GM19324 (cell line): ENCODE measurements around the gene SGSM2.

Experiments
- ATAC-seq: cut with Tn5 transposase; IDR thresholded peaks from one replicate; pipeline ENCODE4 v1.9.1; 2021; ENCODE audit warnings: mild to moderate bottlenecking, moderate library complexity; ENCODE audit not compliant: unreplicated experiment, low FRiP score

Gene SGSM2

DNA sequence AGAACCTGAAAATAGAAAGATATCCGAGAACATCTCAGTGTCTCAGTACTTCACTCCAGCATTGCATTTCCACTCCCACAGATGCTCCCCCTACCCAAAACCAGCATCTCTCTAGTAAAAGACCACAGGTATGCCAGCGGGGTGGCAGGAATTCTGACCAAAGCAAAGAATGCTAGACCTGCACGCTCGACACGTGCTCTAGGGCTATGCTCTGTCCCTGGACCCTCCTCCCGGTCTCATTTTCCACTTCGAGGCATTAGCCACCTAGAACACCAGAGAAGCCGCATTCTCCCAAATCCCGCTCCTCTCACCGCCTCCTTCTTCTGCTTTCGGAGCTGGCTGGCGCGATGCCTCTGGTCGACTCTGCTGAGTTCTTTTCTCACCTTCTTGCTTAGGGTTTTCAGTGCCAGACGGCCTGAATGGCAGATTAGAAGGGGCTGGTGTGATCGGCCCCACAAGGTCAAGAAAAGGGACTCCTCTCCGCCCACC, 1.5 kb upstream of the SGSM2 start:
- ATAC-seq = no peak

DNA sequence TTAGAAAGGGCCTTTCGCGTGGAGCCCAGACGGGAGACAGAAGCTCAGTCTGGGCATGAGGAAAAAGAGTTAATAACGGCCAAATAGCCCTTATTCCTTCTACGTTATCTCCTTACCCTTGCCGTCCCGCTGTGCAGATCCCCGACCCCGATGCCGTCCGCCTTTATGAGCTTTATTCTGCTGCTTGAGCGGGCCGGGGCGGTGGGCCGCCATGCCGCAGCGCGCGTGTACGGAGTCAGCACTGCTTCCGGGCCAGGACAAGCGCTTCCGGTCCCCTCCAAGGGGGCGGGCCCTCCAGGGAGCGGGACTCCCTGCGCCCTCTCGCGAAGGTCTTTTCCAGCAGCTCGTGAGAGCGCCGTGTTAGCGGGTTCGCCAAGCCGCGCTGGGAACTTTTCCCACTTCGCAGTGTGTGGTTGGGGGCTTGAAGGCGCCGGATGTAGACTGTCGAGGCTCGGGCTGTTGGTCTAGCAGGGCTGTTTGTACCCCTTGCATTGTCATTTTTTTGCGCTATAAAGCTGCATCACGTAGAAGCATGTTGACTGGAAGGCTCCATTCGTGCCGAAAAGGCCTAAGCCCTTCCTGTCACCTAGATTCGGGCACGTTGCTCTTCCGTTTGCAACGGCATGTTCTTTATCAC, 968 bp upstream of the SGSM2 start, which contains the start of gene TSR1:
Gene TSR1, minus strand, starts transcription at position 243 of the 637 bp plus-strand sequence. Its CDS starts 30 bp downstream, at position 213.
- ATAC-seq = peak; percentile 79

DNA sequence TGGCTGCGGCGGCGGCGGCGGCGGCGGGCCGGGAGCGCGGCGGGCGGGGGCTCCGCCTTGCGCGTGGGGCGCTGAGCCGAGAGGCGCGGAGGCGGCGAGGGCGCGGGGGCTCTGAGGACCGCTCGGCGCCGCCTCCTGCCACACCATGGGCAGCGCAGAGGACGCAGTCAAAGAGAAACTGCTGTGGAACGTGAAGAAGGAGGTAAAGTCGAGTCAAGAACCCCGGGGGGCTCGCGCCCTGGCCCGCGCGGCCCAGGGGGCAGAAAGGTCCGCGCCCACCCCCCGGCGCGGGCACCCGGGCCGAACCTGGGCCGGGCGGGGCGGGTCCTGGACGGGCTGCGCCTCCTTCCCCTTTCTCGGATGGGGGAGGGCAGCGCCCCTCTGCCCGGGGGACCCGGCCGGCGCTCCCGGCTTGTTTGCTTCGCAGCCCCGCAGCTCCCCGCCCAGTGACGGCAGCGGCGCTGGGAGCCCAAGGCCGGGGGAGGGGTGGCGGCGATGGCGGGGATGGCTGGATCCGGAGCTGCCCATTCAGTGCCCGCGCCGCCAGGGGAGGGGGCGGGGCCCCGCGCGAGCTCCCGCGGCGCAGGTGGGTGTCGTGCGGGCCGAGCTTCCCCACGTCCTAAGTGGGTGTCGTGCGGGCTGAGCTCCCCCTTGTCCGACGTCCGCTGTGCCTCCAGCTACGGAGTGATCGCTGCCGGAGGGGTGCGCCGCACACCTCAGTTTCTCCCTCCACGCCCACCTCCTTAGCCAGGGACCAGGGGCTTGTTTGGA, 428 bp downstream of the SGSM2 start:
- ATAC-seq = no peak

DNA sequence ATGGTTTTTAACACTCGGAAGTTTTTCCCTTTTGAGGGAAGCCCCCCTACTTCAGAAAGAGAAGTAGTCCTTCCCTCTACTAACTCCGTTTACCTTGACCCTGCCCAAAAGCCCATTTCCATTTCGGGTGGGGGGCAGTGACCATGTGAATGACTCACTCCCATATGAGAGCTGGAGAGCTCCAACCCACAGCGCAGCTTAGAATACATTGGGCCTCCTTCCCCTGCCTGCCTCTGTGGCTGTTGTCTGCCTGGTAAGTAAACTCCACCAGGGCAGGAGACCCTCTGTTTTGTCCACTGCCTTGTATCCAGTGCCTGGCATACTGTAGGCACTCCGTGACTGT, 985 bp downstream of the SGSM2 start:
- no peak for ATAC-seq

DNA sequence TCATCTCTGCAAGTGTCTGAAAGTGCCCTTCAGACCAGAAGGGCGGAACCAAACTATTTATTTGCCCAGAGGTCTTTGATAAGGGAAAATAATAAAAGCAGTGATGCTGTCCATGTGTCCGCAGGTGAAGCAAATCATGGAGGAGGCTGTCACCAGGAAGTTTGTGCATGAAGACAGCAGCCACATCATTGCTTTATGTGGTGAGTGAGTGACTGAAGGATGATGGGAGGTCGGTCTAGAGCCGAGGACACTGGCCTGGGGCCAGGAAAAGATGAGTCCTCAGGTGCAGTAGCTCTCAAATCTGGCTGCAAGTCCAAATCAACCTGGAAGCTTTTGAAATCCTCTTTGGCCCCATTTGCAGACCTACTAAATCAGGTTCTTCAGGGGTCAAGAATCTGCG, 6.1 kb downstream of the SGSM2 start:
- no peak for ATAC-seq

DNA sequence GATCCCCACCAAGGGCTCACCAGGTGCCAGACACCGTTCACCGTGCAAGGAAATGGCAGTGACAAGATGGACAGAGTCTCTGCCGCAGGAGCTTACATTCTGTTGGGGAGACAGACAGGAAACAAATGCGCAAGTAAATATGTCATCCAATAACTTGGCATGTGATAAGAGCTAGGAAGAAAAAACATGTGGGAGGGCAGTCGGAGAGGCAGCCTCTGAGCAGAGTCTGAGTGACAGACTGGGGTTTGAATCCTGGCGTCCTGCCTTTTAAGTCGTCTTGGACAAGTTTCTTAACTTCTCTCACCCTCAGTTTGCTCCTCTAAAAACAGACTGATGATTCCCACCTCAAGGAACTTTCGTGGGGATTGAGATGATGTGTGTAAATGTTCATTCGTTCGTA, 7.2 kb downstream of the SGSM2 start:
- ATAC-seq = no peak

DNA sequence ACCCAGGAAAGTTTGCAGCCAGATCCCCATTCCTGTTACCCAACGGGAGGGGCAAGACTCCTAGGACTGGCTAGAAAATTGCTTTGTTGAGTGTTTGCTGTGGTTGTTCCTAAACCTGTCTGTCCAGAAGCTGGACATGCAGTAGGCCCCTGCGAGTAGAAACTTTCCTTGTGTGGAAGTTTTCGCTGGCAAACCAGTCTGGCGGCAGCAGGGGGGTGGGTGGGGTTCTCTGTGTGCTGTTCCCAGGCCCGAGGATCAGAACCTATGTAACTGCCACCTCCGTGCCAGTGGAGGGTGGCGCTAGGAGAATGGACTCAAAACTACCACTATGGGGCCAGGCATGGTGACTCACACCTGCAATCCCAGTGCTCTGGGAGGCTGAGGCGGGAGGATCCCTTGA, 9.2 kb downstream of the SGSM2 start:
- no peak for ATAC-seq

DNA sequence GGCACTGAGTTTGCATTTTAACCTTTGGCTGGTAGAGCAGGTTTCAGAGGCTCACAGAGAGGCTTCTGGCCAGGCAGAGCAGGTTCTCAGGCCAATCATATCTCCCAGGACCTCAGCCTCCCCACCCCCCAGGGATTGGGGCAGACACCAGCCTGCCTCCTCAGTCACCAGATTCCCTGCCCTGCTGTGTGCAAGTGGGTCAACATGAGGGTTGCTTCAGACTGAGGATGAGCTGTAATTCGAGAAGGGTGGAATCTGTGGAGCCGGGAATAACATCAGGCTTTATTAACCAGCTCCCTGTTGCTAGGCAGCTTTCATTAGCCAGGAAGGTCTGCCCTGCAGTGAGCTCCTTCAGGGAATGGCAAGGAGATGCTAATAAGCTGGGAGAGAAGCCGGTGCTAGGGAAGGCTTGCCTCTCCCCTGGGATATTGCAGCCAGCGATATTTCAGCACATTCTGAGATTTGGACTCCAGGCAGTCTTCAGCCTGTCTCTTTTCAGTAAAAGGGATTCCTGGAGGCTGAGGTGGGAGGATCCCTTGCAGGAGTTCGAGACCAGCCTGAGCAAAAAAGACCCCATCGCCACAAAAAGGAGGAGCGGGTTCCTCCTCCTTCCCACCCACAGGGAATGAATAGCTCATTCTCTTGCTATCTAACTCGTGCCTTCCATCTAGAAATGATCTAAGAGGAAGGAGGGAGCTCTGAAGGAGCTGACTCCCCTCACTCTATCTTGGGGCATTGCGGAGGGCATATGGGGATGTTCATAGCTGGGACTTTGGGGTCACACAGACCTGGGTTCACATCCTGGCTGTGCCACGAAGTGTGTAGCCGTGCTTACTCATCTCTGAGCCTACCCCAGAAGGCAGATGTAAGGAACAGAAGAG, 10.7 kb downstream of the SGSM2 start:
- ATAC-seq = no peak

DNA sequence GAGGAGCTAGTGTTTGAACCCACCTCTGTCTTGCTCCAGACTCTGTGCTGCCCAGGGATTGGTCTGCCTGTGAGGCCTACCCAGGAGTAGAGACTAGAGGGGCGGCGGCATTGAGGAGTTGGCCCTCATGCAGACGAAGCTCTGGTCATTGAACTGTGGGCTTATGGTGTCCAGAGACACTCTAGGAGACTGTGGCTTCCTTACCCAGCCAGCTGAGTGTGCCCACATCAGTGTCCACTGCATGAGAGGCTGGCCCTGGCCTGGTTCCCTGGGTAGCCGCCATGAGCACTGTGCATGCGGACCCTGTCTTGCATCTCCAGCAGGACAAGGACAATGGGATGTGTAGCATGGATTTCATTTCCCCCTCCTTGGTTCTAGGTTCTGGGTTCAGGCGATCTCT, 14.0 kb downstream of the SGSM2 start:
- ATAC-seq = no peak

DNA sequence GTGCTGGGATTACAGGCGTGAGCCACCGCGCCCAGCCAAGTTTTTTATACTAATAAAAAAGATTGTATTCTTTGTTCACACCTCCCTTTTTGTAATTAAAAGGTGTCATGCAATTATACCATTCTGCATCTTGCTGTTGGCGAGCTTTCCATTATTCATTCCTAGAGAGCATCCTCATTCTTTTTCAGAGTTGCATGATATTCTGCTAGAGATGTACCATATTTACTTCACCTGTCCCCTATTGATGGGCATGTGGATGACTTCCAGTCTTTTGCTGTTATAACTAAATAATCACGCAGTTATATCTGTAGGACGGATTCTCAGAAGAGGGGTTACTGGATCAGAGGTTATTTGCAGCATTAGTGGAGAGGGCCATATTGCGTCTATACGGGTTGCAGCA, 17.0 kb downstream of the SGSM2 start:
- ATAC-seq = no peak

DNA sequence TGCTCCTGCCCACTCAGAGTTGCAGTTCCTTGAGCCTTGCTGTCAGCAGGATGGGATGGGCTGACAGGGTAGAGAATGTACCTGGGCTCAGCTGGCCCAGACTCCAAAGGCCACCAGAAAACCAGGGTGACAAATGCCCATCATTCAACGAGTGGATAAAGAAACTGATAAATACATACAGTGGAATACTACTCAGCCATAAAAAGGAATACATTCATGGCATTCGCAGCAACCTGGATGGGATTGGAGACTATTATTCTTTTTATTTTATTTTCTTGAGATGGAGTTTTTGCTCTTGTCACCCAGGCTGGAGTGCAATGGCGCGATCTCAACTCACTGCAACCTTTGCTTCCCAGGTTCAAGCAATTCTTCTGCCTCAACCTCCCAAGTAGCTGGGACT, 19.9 kb downstream of the SGSM2 start:
- no peak for ATAC-seq

DNA sequence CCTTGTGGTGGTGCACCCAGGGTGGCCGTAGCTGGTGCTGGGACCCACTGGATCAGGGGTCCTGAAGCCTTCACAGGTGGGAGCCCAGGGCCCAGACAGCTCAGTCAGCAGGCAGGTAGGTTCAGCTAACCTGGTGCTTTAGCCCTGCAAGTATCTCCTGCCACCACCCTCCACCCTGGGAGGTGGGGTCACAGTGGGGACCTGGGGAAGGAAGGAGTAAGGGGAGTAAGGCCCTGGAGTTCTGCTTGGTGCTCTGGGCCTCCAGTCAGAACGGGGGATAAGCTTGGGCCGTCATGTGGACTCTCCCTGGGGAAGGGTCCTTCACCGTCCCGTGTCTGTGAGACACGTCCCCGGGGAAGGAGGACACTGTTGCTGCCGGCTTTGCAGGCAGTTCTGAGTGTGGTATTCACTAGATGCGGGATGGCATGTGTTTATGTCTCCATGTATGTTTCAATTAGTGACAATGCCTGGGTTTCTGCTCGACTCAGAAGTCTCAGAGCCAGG, 20.7 kb downstream of the SGSM2 start:
- no peak for ATAC-seq

DNA sequence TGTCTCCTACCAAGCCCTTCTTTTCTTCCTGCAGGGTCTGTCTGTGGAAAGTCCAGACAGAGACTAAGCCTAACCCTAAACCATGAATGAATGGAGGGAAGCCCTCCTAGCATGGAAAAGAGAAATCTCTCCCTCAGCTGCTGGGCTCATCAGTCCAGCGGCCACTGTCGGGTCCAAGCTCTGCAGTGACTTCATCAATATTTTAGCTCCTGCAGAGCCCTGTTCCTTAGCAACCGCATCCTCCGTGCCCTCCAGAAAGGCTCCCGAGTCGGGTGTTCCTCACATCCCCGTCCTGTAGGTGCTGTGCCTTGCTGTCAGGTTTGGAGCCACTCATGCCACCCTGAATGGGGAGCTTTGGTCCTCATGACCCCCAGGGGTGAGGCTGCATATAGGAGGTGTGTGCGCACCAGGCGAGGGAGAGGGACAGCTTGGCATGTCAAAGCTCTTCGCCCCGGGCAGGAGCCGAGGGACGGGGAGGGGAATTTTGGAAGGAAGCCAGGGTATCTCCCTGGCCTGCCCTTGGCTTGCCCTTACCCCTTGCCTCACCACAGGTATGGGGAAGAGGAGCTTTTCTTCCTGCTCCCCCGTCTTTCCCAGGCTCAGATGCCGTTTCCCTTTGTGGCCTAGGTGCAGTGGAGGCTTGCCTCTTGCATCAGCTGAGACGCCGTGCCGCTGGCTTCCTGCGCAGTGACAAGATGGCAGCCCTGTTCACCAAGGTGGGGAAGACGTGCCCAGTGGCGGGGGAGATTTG, 23.9 kb downstream of the SGSM2 start:
- ATAC-seq = no peak

DNA sequence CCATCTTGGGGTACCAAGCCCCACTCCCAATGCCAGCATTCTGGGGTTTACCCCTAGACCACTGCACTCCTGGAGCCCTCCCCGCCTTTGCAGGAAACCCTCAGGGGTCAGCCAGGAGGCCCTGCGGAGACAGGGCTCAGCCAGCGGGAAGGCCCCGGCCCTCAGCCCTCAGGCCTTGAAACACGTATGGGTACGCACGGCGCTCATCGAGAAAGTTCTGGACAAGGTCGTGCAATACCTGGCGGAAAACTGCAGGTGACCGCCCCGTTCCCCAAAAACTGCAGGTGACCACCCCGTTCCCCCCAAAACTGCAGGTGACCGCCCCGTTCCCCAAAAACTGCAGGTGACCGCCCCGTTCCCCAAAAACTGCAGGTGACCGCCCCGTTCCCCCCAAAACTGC, 24.7 kb downstream of the SGSM2 start:
- no peak for ATAC-seq

DNA sequence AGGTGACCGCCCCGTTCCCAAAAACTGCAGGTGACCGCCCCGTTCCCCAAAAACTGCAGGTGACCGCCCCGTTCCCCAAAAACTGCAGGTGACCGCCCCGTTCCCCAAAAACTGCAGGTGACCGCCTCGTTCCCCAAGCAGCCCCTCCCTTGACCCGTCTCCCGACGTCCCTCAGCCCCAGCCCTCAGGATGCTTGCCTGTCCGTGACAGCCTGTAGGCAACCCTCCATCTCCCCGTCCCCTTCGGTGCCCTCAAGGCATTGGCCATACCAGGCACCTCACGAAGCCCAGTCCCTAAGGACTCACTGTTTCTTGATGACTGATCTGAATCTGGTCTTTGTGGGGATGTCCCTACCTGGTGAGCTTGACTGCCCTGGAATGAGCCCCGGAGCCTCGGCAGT, 25.1 kb downstream of the SGSM2 start:
- ATAC-seq = no peak

DNA sequence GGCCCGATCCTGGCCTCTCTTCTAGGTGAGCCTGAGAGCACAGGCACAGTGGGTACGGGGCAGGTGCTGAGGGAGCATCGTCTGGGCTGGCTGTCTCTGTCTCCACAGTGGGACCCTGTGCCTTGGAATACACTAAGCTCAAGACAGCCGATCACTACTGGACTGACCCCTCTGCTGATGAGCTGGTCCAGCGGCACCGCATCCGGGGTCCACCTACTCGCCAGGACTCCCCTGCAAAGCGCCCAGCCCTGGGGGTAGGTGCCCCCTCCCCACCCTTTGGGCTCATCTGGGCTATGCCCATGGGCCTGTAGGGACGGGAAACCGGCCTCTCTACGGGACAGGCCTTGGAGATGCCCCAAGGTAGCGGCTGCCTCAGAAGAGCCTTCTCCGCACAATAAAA, 25.6 kb downstream of the SGSM2 start:
- no peak for ATAC-seq

DNA sequence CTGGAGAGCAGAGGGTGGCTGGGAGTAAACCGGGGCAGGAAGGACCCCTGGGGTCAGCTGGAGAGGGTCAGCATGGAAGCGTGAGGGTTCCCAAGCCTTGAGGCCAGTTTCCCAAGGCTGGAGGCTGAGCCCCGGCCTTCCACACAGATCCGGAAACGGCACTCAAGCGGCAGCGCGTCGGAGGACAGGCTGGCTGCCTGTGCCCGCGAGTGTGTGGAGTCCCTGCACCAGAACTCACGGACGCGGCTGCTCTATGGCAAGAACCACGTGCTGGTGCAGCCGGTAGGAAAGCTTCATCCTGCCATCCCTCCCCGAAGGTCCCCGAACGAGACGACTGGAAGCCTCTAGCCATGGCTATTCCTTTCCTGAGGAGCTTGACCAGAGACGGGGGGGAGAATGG, 26.0 kb downstream of the SGSM2 start:
- ATAC-seq = no peak

DNA sequence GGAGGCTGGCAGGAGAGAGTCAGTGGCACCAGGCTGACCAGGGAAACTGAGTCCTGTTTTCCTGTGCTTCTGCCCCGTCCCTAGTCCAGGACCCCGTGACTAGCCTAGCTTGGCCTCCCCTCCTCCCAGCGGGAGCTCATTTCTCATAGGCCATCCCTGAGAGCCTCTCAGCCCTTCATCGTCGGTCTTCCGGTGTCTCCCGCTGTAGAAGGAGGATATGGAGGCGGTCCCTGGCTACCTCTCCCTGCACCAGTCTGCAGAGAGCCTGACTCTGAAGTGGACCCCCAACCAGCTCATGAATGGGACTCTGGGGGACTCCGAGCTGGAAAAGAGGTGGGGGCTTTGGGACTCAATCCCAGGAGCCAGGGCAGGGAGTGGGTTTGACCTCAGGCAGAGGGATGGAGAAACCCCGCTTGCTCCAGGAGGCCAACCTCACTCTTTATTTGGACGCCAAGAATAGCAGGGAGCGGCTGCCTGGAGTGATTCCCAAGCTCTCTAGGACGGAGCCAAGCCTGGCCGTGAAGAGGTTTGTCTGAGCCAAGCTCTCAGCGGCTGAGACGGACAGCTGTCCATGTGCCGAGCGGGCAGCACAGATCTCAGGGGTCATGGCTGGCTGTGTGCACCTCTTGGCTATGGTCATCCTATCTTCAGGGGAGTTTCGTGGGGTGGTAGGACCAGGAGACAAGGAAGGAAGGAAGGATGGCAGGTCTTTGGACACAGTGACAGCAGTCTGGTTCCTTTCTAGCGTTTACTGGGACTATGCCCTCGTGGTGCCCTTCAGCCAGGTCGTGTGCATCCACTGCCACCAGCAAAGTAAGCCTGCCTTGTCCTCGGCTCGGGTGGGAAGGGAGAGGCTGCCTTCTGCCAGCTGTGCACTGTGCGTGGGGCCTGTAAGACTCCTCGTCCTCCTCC, 26.8 kb downstream of the SGSM2 start:
- ATAC-seq = no peak

DNA sequence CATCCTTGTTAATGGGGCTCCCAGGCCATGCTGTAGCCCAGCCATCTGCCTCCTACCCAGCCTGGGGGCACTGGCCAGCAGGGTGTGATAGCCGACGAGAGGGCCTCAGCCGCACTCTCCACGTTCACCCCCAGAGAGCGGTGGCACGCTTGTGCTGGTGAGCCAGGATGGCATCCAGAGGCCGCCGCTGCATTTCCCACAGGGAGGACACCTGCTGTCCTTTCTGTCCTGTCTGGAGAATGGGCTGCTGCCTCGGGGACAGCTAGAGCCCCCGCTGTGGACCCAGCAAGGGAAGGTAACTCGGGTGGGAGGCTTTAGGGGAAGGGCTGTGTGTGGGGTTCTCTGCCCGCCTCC, 27.4 kb downstream of the SGSM2 start:
- ATAC-seq = no peak
